CD4-positive, alpha-beta T cell treated with Interleukin-10 for 1 hour (primary cell): Measurements from ENCODE around the gene SCTR.
A peak's percentile ranks its signal among the peaks of the same experiment; 100 is the strongest.

Experiments
- DNase-seq: peaks from one replicate; pipeline ENCODE4 v3.0.0-alpha.2; 2020

SCTR gene

GRCh38 chr2:119486886-119487285 is 37.4 kb downstream of the SCTR start:
- no peak for DNase-seq

GRCh38 chr2:119486196-119486827 is 38.0 kb downstream of the SCTR start:
- no peak for DNase-seq

GRCh38 chr2:119485336-119486110 is 38.8 kb downstream of the SCTR start:
- no peak for DNase-seq

GRCh38 chr2:119484834-119485233 is 39.4 kb downstream of the SCTR start:
- no peak for DNase-seq

GRCh38 chr2:119483896-119484718 is 40.2 kb downstream of the SCTR start:
- DNase-seq = no peak

- no peak for DNase-seq
Observed at GRCh38 chr2:119483395-119483753, 40.9 kb downstream of the SCTR start.

GRCh38 chr2:119482481-119483394 is 41.5 kb downstream of the SCTR start:
- DNase-seq = no peak

GRCh38 chr2:119481501-119482455 is 42.5 kb downstream of the SCTR start:
- no peak for DNase-seq

GRCh38 chr2:119480718-119481142 is 43.6 kb downstream of the SCTR start:
- DNase-seq = no peak

GRCh38 chr2:119480184-119480583 is 44.1 kb downstream of the SCTR start:
- no peak for DNase-seq

GRCh38 chr2:119478978-119479295 is 45.3 kb downstream of the SCTR start:
- DNase-seq = no peak

GRCh38 chr2:119478188-119478977 is 45.9 kb downstream of the SCTR start:
- DNase-seq = no peak

GRCh38 chr2:119477113-119477505 is 47.2 kb downstream of the SCTR start:
- no peak for DNase-seq

GRCh38 chr2:119476301-119477112 is 47.8 kb downstream of the SCTR start:
- peak; percentile 22 for DNase-seq

- no peak for DNase-seq
Observed at GRCh38 chr2:119475857-119476244, 48.4 kb downstream of the SCTR start.

- DNase-seq = no peak
Observed at GRCh38 chr2:119475225-119475856, 48.9 kb downstream of the SCTR start.

- no peak for DNase-seq
Observed at GRCh38 chr2:119474371-119475224, 49.7 kb downstream of the SCTR start.

GRCh38 chr2:119473621-119474370 is 50.5 kb downstream of the SCTR start:
- DNase-seq = no peak
